GM21381 (cell line): ENCODE data around the gene LTBP2.

Source experiments
- ATAC-seq: cut with Tn5 transposase; IDR thresholded peaks from one replicate; pipeline ENCODE4 v1.9.1; 2021; ENCODE audit warnings: mild to moderate bottlenecking, moderate library complexity; ENCODE audit not compliant: unreplicated experiment

Gene LTBP2

DNA sequence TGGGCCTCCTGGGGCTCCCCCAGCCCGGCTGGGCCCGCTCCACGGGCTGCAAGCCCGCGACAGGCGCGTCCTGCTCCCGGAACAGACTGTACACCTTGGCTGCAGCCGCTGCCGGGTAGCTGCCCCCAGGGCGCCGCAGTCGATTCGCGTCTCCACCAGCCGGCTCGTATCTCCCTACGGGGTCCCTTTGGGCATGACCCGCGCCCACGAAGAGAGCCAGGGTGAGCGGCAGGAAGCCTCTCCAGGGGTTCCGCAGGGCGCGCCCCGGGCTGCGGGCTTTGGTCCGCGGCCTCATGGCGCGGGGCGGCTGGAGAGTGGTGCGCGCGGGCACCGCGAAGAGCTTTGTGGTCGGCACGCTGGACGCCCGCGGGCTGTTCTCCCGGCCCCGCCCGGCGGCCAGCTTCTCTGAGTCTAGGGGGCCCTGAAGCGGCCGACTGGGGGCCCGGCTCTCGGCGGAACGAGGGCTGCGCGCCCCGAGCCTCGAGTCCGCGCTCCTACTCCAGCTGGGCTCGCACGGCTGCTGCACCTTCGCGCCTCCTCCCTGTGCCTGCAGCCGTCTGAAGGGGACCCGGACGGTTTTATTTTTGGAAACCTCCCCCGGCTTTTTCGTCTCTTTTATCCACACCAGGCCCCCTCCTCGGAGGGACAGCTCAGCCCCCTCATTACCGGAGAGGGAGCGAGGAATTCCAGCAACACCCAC, at the start of gene LTBP2:
LTBP2 (minus strand) TSS at position 588 of the 700 bp plus-strand sequence; CDS start at position 295, 293 bp downstream.
- ATAC-seq = no peak

DNA sequence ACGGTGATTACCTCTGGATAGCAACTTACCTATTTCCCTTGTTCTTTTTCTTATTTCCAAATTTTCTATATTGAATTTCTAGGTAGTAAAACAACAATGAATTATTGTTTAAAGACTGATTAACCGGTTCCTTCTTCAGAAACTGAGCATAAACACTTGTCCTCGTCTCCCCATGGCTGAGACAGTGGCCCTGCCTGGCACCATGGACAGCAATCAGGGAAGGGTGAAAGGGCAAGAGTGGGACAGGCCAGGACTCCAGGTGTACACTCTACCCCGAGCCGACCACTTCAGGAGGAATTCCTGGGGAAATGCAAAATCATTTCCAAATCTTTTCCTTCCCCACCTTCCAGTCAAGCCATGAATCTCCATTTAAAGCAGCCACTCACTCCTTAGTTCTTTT, 48.8 kb upstream of the LTBP2 start:
- ATAC-seq = no peak

DNA sequence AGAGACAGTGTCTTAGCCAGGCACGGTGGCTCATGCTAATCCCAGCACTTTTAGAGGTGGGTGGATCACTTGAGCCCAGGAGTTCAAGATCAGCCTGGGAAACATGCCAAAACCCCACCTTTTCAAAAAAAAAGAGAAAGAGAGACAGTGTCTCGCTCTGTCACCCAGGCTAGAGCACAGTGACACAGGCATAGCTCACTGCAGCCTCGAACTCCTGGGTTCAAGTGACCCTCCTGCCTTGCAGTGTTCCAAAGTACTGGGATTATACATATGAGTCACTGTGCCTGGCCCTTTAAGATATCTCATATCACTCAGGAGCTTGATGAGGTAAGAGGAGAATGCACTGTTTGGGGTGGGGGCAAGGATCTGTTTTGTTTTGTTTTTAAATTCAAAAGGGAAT, 48.1 kb upstream of the LTBP2 start:
- ATAC-seq = no peak

DNA sequence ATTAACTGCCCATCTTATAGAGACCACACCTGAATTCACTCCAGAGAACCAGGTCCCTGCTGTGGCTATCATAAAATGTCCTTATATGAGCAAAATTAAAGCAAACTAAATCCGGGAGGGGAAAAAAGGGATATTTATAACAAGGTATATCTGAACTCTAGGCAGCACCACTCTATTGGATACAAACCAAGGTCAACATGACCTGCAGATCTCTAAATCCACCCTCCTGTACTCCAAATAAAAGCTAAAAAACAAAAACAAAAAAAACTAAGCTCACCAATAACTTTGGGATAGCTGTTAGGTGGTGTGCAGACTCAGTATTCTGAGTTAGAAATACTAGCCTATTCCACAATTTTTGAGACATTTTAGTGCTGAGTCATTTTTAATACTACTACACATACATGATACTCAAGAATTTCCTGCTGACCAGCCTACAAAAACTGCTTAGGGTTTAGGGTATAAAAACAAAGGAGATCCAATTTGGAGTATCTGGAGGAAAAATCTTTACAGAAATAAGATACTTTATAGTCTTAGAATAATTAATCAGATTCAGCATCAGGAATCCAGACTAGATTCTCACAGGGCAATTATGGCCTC, 46.6 kb upstream of the LTBP2 start:
- ATAC-seq = no peak

DNA sequence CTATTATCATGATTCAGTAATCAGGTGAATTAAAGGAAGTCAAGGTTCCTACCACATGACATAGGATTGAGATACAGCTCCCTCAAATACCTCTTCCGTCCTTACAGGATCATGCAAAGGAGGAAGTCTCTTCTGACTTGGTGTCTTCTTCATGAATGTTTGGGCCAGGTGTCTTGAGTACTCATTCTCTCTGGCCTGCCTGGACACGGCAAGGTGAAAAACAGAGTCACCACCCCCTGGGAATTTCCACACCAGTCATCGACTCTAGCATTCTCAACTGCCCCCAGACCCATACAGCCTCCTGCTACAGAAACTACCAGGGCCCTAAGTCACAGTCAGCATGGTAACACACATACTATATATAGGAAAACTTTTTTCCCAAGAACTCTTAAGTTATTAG, 44.9 kb upstream of the LTBP2 start:
- no peak for ATAC-seq

DNA sequence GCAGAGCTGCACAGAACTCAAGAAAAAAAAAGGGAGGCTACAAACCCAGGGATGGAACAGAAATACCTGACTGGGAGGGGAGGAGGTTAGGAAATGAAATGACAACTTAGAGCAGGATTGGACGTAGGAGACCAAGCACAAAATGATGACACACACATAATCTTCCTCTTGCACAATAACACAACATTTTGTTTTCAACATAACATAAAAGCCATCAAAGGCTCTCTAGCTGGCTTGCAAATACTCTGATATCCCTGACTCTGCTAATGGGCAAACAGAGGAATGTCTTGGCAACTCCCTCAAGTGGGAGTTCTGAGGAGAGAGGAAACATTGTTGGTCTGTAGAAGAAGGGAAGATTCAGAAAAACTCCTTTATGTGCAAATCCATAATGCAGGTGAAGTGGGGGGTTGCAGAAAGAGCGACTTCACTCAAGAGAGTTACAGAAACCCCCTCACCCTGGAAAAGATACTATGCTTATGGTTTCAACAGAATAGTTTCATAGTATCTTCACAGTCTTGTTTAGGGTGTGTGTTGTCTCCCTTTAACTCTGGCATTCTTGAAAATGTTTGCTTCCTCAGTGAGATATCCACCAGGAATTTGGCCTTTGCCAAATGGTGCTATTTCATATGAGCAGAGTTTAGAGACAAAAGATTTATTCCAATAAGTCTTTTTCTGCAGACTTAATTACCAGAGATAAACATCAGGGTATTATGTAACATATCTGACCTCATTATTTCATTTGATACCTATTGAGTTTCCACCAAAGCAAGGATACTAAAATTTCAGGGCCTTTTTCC, 43.8 kb upstream of the LTBP2 start:
- ATAC-seq = no peak

DNA sequence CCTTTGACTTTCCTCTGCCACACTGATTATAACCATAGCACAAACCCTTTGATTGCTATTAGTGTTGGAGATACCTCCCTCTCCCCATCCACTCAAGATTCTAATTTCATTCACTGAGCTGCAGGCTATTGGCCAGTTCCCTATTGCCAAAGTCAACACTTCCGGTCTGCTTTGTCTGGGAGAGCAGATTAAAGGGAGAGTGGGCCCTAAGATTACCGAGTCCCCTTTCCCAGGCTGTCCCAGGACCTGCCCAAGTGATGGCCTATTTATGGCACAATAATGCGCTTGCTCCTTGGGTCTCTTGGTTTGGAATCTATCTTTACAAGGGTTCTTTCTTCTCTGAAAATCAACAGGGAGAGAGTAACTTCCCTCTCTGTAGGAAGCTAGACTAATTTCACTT, 42.9 kb upstream of the LTBP2 start:
- no peak for ATAC-seq

DNA sequence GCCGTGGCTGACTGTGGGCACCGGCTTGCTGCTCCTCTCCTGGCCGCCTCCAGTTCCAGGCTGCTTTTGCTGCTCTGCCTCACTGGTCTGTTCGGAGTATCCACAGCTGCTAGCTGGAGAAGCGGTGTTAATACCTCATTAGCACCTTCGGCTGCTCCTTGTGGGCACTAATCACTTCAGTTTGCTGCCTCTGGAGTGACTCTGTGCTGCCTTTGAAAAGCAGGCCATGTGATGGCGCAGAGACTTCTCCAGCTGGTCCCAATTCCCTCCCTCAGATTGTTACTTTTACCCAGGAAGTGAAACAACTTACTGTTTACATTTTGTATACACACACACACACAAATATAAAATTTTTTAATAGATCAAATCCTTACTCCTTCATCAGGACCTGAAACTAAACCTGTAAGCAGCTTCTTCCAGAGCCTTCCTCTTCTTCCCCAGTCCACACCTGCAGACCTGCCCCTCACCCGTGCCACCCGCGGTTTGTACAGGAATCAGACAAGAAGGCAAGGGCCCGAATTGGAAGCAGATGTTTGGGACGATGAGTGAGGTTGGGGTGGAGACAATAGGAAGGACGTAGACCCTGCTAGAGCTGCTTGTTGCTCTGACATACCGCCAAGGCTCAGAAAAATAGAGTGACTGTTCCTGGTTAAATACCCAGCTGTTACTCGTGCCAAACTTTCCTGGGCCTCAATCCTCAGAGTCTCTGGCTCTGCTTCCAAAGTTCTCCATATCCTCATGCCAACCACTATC, 41.5 kb upstream of the LTBP2 start:
- no peak for ATAC-seq

DNA sequence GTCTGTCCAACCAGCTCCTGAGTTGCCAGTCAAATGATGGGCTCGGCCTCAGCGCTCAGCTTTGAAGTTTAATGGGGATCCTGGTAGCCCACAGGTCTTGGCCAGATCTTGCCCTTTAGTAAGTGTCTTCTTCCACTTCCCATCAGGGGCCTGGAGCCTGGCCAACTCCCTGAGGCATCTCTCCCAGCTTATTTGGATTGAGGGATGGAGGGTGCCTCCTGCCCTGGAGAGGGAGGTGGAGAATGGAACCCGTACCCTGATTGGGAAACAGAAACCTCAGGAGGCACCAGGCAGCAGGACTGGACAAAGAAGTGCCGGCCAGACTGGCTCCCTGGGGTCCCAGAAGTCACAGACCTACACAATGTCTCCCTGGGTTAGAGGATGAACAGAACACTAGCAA, 40.5 kb upstream of the LTBP2 start:
- ATAC-seq = no peak

DNA sequence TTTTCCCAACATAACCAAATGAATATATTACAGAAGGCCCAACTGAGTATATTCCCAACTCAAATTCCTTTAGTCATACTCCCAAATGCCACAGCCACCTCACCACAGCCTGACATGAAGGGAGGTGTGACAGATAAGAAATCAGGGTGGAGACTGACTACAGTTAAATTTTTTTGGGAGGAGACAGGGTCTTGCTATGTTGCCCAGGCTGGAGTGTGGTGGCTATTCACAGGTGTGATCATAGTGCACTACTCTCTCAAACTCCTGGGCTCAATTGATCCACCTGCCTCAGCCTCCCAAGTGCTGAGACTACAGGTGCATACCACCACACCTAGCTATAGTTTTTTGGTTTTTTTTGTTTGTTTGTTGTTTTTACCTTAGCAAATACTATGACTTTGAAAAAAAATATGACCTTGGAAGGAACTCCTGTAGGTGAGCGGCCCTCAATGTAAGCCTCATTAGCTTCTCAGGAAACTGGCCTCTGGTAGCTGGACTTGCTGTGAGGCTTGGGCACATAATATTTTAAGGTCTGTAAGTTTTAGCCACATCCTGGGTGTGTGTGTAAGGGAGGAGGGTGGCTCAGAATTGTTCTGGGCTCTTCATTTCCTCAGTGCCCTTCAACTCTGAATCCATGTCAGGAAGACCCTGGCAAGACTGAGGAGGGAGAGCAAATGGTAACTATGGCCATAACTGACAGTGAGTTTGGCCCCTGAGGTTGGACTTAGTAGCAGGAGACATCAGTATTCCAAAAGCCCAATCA, 39.1 kb upstream of the LTBP2 start:
- no peak for ATAC-seq

DNA sequence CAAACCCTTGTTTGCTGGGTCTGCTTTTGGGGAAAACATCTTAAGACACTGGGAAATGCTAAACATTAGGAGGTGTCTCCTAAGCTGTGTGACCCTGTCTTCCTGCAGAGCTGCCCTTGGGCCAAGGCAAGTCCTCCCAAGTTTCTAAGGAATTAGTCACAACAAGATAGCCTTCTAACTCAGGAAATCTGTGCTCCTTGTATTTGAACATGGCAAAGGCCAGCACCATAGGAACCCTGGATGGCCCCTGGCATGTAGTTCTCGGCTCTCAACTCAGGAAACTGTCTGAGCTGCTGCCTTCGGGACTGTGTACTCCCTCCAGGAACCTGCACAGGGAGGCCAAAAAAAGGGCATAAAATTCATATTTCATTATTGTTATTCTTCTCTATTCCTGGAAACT, 37.6 kb upstream of the LTBP2 start:
- ATAC-seq = no peak

DNA sequence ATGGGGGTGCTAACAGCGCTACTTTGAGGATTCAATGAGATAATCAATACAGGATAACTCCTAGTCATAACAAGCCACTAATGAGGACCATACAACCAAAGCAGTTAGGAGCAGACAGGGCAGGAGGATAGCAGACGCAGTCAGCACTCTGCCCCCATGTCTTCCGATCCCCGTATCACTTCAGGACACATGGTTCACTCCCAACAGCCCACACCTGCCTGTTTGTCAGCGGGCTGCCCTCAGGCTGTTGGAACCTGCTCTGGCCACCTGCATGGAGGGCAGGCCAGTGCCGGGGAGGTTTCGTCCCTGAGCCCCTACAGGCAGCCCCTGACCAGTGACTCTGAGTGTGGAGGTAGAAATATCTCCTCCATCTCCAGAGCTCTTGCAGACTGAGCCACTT, 37.1 kb upstream of the LTBP2 start:
- no peak for ATAC-seq

DNA sequence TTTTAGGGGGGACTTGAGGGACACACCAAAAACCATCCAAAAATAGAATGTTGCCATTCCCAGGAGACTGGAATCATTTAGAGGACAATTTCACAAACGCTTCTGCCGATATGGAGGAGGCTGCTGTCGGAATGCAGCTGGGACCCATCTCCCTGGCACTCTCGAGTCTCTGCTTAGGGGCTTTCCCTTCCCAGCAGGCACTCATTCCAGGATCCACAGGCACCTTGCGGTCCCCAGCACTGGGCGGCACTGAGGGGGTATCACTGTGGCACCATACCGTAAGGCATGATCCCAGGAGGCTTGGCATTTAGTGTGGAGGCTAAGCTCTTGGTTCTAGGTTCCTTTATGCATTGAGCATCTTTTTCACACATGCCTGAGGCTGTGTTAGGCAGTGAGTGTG, 36.6 kb upstream of the LTBP2 start:
- ATAC-seq = no peak

DNA sequence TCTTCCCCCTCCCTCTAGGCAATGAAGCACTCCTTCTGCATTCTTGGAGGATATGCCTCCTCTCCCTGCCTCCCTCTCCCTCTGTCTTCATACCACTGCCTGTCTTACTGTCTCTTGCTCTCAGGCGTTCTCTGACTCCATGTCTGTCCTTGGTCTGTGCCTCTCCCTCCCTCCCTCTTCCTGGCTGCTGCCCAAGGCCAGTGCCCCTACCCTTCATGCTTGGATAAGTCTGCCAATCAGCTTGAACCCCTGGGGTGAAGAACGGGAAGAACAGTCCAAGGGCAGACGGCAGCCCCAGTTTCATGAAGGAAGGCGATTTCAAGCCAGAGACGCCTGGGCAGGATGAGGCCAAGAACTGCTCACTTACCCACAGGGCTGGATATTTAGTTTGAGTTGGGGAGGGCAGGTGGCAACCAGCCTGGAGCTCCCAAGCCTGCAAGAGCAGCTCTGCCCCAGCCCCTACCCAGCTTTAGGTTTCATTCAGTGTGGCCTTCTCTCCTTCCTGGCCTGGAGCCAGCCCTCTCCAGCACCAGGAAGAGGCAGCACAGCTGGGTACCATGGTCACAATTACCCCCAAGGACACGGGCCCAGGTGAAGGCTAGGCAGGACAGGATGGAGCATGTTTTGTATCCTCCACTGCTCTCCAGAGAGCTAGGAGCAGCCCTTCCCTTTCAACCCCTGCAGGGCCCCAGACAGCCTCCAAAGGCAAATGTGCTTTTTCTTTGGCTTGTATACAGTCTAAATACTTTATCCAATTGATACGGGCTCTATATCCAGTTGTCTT, 35.8 kb upstream of the LTBP2 start:
- ATAC-seq = no peak

DNA sequence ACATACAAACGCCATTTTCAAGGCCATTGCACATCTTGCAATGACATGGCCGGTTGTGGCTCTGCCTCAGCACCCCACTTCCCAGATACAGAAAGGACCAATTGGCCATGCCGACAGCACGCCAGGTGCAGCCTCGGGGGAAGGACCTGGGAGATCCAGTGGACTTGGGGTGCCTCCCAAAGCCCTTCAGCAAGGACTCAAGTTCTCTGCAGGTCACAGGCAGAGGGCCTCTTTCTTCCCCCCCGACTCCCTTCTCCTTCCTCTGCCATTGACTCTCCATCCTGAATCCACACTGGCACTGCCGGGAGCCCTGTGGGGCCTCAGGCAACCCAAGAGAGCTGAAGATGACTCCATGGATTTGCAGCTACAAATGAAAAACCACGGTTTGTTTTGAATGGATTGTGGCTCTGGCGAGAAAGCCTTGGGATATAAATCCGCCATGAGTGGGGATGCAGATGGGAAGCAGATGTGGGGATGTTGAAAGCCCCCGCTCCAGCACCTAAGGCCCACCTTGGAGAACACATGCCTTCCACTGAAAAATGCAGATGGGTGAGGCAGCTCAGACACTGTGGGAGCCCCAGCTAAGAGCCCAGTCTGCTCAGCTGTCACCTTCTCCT, 35.1 kb upstream of the LTBP2 start:
- no peak for ATAC-seq

DNA sequence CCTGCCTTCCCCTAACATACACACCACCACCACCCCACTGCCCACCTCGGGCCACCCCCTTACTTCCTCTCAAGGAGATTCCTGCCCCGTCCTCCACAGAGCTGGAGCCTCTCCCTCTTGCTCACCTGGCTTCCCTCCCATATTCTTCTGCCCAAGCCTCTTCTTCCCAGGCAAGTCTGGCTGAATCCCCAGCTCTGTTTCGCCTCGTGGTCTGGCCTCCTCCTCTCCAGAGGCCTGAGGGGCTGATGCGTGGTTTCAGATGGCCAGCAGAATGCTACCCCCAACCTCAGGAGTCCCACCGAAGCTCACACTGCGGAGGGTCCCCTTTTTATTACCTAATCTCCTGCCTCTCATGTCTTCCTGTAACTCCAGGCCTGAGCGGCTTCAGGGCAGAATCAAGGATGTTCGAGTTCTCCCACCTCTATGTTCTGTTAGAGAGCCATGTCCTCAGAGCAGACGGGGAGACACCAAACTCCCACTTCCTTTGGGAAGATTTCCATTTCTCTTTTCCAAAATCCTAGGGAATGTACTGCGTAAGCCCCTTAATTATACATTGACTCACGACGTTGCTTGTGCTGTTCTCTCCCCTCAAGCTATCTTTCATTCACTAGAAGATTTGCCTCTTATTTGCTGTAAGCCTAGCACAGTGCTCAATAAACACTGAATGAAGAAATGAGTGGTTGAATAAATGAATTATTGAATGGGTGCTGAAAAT, 33.9 kb upstream of the LTBP2 start:
- no peak for ATAC-seq

DNA sequence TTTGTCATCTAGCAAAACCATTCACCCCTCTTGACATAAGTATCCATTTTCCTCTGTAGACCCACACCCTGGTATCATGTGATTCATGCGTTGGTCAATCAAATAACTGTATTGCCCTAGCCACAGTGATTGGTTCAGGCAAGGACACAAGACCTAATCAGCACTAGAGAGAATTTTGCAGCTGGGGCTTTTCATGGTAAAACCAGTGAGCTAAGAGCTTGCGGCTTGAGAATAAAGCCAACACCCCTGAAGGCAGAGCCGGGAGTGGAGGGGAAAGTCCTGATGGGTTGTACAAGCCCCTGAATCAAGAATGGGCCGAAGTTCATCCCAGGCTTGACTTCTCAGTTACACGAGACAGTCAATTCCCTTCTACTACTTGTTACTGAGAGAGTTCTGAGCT, 33.2 kb upstream of the LTBP2 start:
- ATAC-seq = no peak

DNA sequence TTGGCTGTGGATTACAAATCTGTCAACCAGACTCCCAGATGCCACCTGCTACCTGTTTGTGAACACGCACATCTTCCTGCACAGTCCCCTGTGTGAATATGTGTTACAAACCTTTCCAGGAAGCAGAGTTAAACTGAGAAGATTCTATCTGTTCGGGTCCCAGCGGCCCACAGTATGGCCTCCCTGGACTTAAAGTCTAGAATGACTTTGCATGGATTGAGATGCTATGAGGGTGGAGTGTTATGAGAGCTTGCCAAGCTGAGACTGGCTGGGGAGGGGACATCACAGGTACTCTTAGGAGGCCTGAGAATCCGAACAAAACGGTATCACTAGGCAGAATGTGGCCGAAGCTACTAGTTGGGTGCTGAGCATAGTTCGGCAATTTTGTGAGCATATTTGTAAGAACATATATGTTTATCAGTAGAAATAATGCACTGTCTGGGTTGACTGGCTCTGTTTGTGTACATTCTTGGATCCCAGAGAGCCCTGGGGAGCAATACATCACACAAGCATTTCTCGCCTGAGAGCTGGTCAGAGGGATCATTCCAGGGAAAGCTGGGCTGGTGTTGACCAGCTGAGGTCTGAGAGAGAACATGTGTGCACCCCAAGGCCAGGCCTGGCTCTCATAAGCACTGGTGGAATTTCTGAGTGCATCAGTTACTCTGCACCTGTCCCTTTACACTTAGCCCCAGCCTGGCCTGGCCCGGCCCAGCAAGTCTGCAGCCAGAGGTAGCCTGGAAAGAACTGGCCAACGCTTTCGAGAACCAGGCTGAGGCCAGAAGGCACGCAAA, 29.8 kb upstream of the LTBP2 start:
- no peak for ATAC-seq
